Daoy (cell line): ENCODE data around the gene TSPAN33. TPM values are rescaled to one million over a fixed set of nuclear protein-coding genes. Genes with fewer than 3 reads are reported as not detected.
"Not testable (repeated sequence)": the region's sequence is repeated elsewhere in the genome, so short reads cannot be mapped to it uniquely, and the experiment has no call there.

Experiments used
- DNase-seq: peaks from one replicate; pipeline ENCODE4 v3.0.0-alpha.2; 2015; ENCODE audit warnings: low read depth
- total RNA-seq: library from RNA; depleted of rRNA; stranded (reverse); fragments of >200 nt; shearing (Covaris generic); gene quantifications from 2 replicates; pipeline ENCODE4 v1.2.3, GENCODE V29; 2014; rRNA removed

TSPAN33 gene
- 15.1 and 17.7 TPM in 2 replicates for total RNA-seq

- peak; percentile 94 for DNase-seq
These were observed at the start of gene TSPAN33 for GRCh38 chr7:129144095-129144833. TSPAN33 (plus strand) TSS chr7:129144707; CDS start chr7:129144981, 274 bp downstream.

- no peak for DNase-seq
These were observed 49.2 kb upstream of the TSPAN33 start for GRCh38 chr7:129095258-129095657.

GRCh38 chr7:129098409-129099084, 46.0 kb upstream of the TSPAN33 start:
- no peak for DNase-seq

- no peak for DNase-seq
These were observed 43.7 kb upstream of the TSPAN33 start for GRCh38 chr7:129100827-129101166.

GRCh38 chr7:129101746-129102145, 42.8 kb upstream of the TSPAN33 start:
- no peak for DNase-seq

GRCh38 chr7:129103561-129104324, 40.8 kb upstream of the TSPAN33 start:
- DNase-seq = no peak

GRCh38 chr7:129108581-129108980, 35.9 kb upstream of the TSPAN33 start:
- no peak for DNase-seq

GRCh38 chr7:129110258-129110981, 34.1 kb upstream of the TSPAN33 start:
- DNase-seq = no peak

- no peak for DNase-seq
These were observed 33.5 kb upstream of the TSPAN33 start for GRCh38 chr7:129110982-129111376.

- no peak for DNase-seq
These were observed 28.8 kb upstream of the TSPAN33 start for GRCh38 chr7:129115676-129116075.

GRCh38 chr7:129118182-129118581, 26.3 kb upstream of the TSPAN33 start:
- DNase-seq = no peak

- DNase-seq = no peak
These were observed 25.5 kb upstream of the TSPAN33 start for GRCh38 chr7:129118976-129119375.

GRCh38 chr7:129121501-129122077, 22.9 kb upstream of the TSPAN33 start:
- not testable (repeated sequence) for DNase-seq

- no peak for DNase-seq
These were observed 22.3 kb upstream of the TSPAN33 start for GRCh38 chr7:129122078-129122750.

- DNase-seq = no peak
These were observed 21.6 kb upstream of the TSPAN33 start for GRCh38 chr7:129122751-129123509.

- no peak for DNase-seq
These were observed 21.0 kb upstream of the TSPAN33 start for GRCh38 chr7:129123510-129123857.

GRCh38 chr7:129126314-129126713, 18.2 kb upstream of the TSPAN33 start:
- no peak for DNase-seq

GRCh38 chr7:129127154-129127553, 17.4 kb upstream of the TSPAN33 start:
- no peak for DNase-seq

- DNase-seq = no peak
These were observed 16.9 kb upstream of the TSPAN33 start for GRCh38 chr7:129127601-129128000.

- DNase-seq = no peak
These were observed 10.0 kb upstream of the TSPAN33 start for GRCh38 chr7:129134356-129134987.
